Measurements from ENCODE around the gene TTYH2.

The TTYH2 gene

GRCh38 chr17:74305865-74306654 lies 92.7 kb downstream of the TTYH2 start:
- no peak overlapping the region for H3K4me3 ChIP-seq (ENCODE audit: low read depth, low read length)
- DNase-seq (ENCODE audit: low read depth) = no peak

DNA sequence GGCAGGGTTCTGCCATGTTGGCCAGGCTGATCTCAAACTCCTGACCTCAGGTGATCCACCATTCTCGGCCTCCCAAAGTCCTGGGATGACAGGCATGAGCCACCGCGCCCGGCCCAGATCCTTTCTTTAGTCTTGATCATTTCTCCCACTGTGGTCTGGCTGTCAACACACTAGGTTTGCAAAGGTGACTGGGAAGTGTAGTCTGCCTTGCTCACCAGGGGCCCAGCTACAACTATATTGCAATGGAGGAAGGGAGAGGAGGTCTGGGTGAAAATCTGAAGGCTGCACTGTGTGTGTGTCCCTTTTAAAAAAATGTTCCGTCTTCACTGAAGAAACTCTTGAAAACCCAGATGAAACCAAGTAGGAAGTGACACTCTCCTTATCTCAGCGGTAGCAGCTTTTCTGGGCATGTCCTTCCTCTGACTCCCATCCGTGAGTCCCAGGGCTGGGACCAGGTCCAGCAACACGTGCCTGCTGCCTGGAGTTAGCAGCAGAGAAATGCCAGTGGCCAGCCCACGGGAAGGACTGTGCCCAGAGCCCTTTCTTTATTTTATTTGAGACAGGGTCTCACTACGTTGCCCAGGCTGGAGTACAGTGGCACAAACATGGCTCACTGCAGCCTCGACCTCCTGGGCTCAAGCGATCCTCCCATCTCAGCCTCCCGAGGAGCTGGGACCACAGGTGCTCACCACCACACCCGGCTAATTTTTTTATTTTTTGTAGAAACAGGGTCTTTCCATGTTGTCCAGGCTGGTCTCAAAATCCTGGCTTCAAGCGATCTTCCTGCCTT lies 94.8 kb downstream of the TTYH2 start:
- H3K4me3 ChIP-seq (ENCODE audit: low read depth, low read length) = no peak overlapping the region
- no peak for DNase-seq (ENCODE audit: low read depth)

GRCh38 chr17:74309902-74310301 lies 96.5 kb downstream of the TTYH2 start:
- no peak for DNase-seq (ENCODE audit: low read depth)
- H3K4me3 ChIP-seq (ENCODE audit: low read depth, low read length) = no peak overlapping the region
